ENCODE results near the gene OPTN. TPM values are rescaled to one million over a fixed set of nuclear protein-coding genes. Genes with fewer than 3 reads are reported as not detected.

The OPTN gene
- total RNA-seq, 4 donors from 2014 or later, result 295 to 592 (median 527) TPM

GRCh38 chr10:13161857-13162271 is 61.9 kb downstream of the OPTN start:
- Histone ChIP-seq H3K36me3 (no peaks in the 10 kb centered on the region), H3K27ac (no peak overlapping the region), H3K4me1 (peaks cover 4 to 9% of the 10 kb centered on the region in 2 donors), H3K27me3 (no peaks in the 10 kb centered on the region), H3K4me3 (peak overlapping the region; percentile 48 to 58 (median 51)), H3K9me3 (no peaks in the 10 kb centered on the region)
- ATAC-seq (no peak), DNase-seq (no peak)
- intact Hi-C loops (cut with DNase I; ENCODE audit: low total_unique reads) (loop anchor here (1.0 to 2.0 kb wide), 3 partner anchors 23 to 279 kb away; no protein-coding TSS in a partner anchor), in situ Hi-C loops (cut with MboI; ENCODE audit: low sequenced_read_pairs in 4 of 4) (loop anchor here (5.0 to 10.0 kb wide), 2 partner anchors 133 to 140 kb away; partner anchors contain the start of gene PHYH (in 3 of the 4))
- no peak for TF ChIP-seq POLR2A (IDR thresholded peaks at IDR 0.05)
- TF ChIP-seq CTCF (IDR thresholded peaks at IDR 0.05 in 4 of 5, conservative IDR thresholded peaks at IDR 0.05 in 1 of 5), result no peak

DNA sequence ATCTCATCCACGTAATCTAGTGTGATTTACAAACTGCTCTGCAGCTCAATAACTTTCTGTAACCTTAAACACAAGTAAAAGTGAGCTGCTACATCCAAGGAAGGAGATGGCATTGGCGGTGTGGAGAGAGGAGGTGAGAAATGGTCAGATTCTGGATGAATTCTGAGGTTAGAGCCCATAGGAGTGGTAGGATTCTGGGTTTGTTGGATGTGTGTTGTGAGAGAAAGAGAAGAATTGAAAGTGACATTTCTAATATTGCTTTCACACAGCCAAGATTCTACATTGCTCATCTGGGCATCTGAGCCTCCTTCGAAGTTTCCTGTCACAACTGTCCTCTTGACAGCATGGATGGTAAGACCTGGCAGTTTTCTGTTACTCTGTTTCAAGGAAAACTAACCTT is 63.9 kb downstream of the OPTN start:
- in situ Hi-C loops (cut with MboI; ENCODE audit: low sequenced_read_pairs in 4 of 4) (loop anchor here (5.0 to 10.0 kb wide), 2 partner anchors 131 to 138 kb away; partner anchors contain the start of gene PHYH (in 3 of the 4)), intact Hi-C loops (cut with DNase I; ENCODE audit: low total_unique reads) (no loop called here)
- H3K9me3 ChIP-seq, result no peaks in the 10 kb centered on the region
- H3K27ac ChIP-seq, result no peak overlapping the region
- DNase-seq (no peak), ATAC-seq (no peak)
- TF ChIP-seq POLR2A (IDR thresholded peaks at IDR 0.05) (no peak), CTCF (IDR thresholded peaks at IDR 0.05 in 4 of 5, conservative IDR thresholded peaks at IDR 0.05 in 1 of 5) (no peak)
- peaks cover 4 to 9% of the 10 kb centered on the region in 2 donors for H3K4me1 ChIP-seq
- no peaks in the 10 kb centered on the region for H3K27me3 ChIP-seq
- no peaks in the 10 kb centered on the region for H3K36me3 ChIP-seq
- H3K4me3 ChIP-seq, result no peak overlapping the region

GRCh38 chr10:13165177-13165576 is 65.2 kb downstream of the OPTN start:
- Histone ChIP-seq H3K27me3 (no peaks in the 10 kb centered on the region), H3K9me3 (no peaks in the 10 kb centered on the region), H3K4me1 (peaks cover 4 to 9% of the 10 kb centered on the region in 2 donors), H3K27ac (no peak overlapping the region), H3K36me3 (no peaks in the 10 kb centered on the region), H3K4me3 (no peak overlapping the region)
- no peak for DNase-seq
- ATAC-seq, result no peak
- TF ChIP-seq POLR2A (IDR thresholded peaks at IDR 0.05), result no peak
- no peak for TF ChIP-seq CTCF (IDR thresholded peaks at IDR 0.05 in 4 of 5, conservative IDR thresholded peaks at IDR 0.05 in 1 of 5)
- in situ Hi-C loops (cut with MboI; ENCODE audit: low sequenced_read_pairs in 4 of 4) (loop anchor here in 1 of 4 donors (10.0 kb wide), 1 partner anchor 130 kb away; no protein-coding TSS in a partner anchor), intact Hi-C loops (cut with DNase I; ENCODE audit: low total_unique reads) (no loop called here)

GRCh38 chr10:13167568-13167967 is 67.6 kb downstream of the OPTN start:
- Histone ChIP-seq H3K36me3 (no peaks in the 10 kb centered on the region), H3K27me3 (no peaks in the 10 kb centered on the region), H3K4me1 (no peaks in the 10 kb centered on the region), H3K4me3 (no peak overlapping the region), H3K27ac (no peak overlapping the region), H3K9me3 (no peaks in the 10 kb centered on the region)
- DNase-seq (no peak), ATAC-seq (no peak)
- in situ Hi-C loops (cut with MboI; ENCODE audit: low sequenced_read_pairs in 4 of 4), result loop anchor here in 1 of 4 donors (10.0 kb wide), 1 partner anchor 127 kb away; no protein-coding TSS in a partner anchor
- intact Hi-C loops (cut with DNase I; ENCODE audit: low total_unique reads), result no loop called here
- TF ChIP-seq POLR2A (IDR thresholded peaks at IDR 0.05), result no peak
- no peak for TF ChIP-seq CTCF (IDR thresholded peaks at IDR 0.05 in 4 of 5, conservative IDR thresholded peaks at IDR 0.05 in 1 of 5)

DNA sequence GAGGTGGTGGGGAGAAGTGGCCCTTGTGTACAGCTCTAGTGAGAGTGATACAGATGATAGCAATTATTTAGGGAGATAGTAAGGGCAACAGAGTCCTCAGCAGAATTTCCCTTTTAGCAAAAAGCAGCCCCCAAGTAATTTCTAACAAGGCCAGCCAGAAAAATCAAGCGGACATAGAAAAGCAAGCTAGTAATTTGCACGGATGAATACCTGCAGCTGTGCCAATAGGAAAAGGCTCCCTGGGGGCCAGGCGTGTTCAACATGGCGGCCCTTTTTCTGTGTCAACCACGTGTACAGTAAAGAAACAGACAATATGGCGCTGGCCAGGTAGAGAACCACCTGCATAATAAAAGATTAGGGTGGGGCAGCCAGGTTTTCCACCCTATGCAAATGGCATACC is 68.8 kb downstream of the OPTN start:
- Histone ChIP-seq H3K36me3 (no peaks in the 10 kb centered on the region), H3K4me1 (no peaks in the 10 kb centered on the region), H3K4me3 (no peak overlapping the region), H3K9me3 (no peaks in the 10 kb centered on the region), H3K27me3 (no peaks in the 10 kb centered on the region), H3K27ac (no peak overlapping the region)
- in situ Hi-C loops (cut with MboI; ENCODE audit: low sequenced_read_pairs in 4 of 4) (loop anchor here in 1 of 4 donors (10.0 kb wide), 1 partner anchor 126 kb away; no protein-coding TSS in a partner anchor), intact Hi-C loops (cut with DNase I; ENCODE audit: low total_unique reads) (no loop called here)
- ATAC-seq (no peak), DNase-seq (no peak)
- TF ChIP-seq CTCF (IDR thresholded peaks at IDR 0.05 in 4 of 5, conservative IDR thresholded peaks at IDR 0.05 in 1 of 5) (no peak), POLR2A (IDR thresholded peaks at IDR 0.05) (no peak)

Measured in gastrocnemius medialis (tissue), 4 donors.